H1 (cell line): ENCODE data around the gene KRT80.

Experiments
- CHD2 ChIP-seq: IDR thresholded peaks from 2 replicates; pipeline ENCODE4 v1.6.1; 2012; ENCODE audit warnings: low read length, improper control_type of control experiment
- TF ChIP-seq, protein P1 (sequence below), 3 experiments: IDR thresholded peaks; 1 replicate in 2 of 3; 2 replicates in 1 of 3; pipeline versions ENCODE4 v1.5.1 to v1.6.1; 2011; ENCODE audit warnings: low read length in 3 of 3, mild to moderate bottlenecking in 3 of 3, inconsistent platforms in 2 of 3, low read depth in 1 of 3, moderate library complexity in 1 of 3; ENCODE audit not compliant: insufficient read depth in 1 of 3; ENCODE audit errors: control extremely low read depth in 1 of 3

DNA sequence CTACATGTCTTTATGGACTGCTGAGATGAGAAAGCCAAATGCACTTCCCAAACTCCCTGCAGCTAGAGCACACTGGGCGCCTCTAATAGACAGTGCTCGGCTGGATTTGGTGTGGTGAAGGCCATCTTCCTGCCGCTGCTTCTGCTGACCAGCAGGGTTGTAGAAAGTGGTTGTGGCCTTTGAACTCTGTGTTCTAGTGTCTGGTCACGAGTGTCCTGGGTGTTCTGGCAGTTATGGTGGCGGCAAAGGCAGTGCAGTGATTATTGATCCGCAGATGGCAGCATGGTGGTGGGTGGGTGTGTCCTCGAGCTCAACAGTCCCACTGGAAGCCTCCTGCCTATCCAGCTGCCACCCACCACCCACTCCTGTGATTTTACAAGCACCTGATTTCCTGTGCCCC lies 68.9 kb downstream of the KRT80 start:
- no peak for TF ChIP-seq CHD2
- TF ChIP-seq, protein P1, sequence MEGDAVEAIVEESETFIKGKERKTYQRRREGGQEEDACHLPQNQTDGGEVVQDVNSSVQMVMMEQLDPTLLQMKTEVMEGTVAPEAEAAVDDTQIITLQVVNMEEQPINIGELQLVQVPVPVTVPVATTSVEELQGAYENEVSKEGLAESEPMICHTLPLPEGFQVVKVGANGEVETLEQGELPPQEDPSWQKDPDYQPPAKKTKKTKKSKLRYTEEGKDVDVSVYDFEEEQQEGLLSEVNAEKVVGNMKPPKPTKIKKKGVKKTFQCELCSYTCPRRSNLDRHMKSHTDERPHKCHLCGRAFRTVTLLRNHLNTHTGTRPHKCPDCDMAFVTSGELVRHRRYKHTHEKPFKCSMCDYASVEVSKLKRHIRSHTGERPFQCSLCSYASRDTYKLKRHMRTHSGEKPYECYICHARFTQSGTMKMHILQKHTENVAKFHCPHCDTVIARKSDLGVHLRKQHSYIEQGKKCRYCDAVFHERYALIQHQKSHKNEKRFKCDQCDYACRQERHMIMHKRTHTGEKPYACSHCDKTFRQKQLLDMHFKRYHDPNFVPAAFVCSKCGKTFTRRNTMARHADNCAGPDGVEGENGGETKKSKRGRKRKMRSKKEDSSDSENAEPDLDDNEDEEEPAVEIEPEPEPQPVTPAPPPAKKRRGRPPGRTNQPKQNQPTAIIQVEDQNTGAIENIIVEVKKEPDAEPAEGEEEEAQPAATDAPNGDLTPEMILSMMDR (IDR thresholded peaks at IDR 0.05; ENCODE audit: control extremely low read depth in 1 of 3, insufficient read depth in 1 of 3, low read depth in 1 of 3, low read length in 3 of 3): no peak
